ENCODE data around the gene LRRC3C. TPM values are rescaled to one million over a fixed set of nuclear protein-coding genes. Genes with fewer than 3 reads are reported as not detected.

Gene LRRC3C
- total RNA-seq, 1 donor from 2014 or later, result not detected

GRCh38 chr17:39933912-39934311 lies 6.4 kb downstream of the LRRC3C start:
- Mint-ChIP-seq H3K36me3 (ENCODE audit: unreplicated experiment) (no peaks in the 10 kb centered on the region), H3K27ac (ENCODE audit: unreplicated experiment) (no peak overlapping the region), H3K4me3 (ENCODE audit: unreplicated experiment) (no peak overlapping the region), H3K4me1 (ENCODE audit: unreplicated experiment) (peaks cover 15% of the 10 kb centered on the region), H3K27me3 (ENCODE audit: unreplicated experiment) (no peaks in the 10 kb centered on the region), H3K9me3 (ENCODE audit: unreplicated experiment) (no peaks in the 10 kb centered on the region)
- no peak for TF ChIP-seq CTCF (IDR thresholded peaks at IDR 0.05)
- no peak for DNase-seq (ENCODE audit: extremely low spot score, unreplicated experiment)

GRCh38 chr17:39934324-39934723 lies 6.8 kb downstream of the LRRC3C start:
- no peak overlapping the region for H3K4me3 Mint-ChIP-seq (ENCODE audit: unreplicated experiment)

GRCh38 chr17:39935909-39936308 lies 8.4 kb downstream of the LRRC3C start:
- Mint-ChIP-seq H3K36me3 (ENCODE audit: unreplicated experiment) (no peaks in the 10 kb centered on the region), H3K4me1 (ENCODE audit: unreplicated experiment) (peaks cover 9% of the 10 kb centered on the region), H3K27ac (ENCODE audit: unreplicated experiment) (no peak overlapping the region), H3K4me3 (ENCODE audit: unreplicated experiment) (no peak overlapping the region), H3K9me3 (ENCODE audit: unreplicated experiment) (no peaks in the 10 kb centered on the region), H3K27me3 (ENCODE audit: unreplicated experiment) (no peaks in the 10 kb centered on the region)
- DNase-seq (ENCODE audit: extremely low spot score, unreplicated experiment), result no peak
- no peak for TF ChIP-seq CTCF (IDR thresholded peaks at IDR 0.05)

More at GRCh38 chr17:39934324-39934723, 6.8 kb downstream of the LRRC3C start:
- Mint-ChIP-seq H3K27ac (ENCODE audit: unreplicated experiment) (no peak overlapping the region), H3K9me3 (ENCODE audit: unreplicated experiment) (no peaks in the 10 kb centered on the region), H3K36me3 (ENCODE audit: unreplicated experiment) (no peaks in the 10 kb centered on the region), H3K4me1 (ENCODE audit: unreplicated experiment) (peaks cover 13% of the 10 kb centered on the region), H3K27me3 (ENCODE audit: unreplicated experiment) (no peaks in the 10 kb centered on the region)
- TF ChIP-seq CTCF (IDR thresholded peaks at IDR 0.05), result no peak
- DNase-seq (ENCODE audit: extremely low spot score, unreplicated experiment), result no peak

- Mint-ChIP-seq H3K27me3 (ENCODE audit: unreplicated experiment) (no peaks in the 10 kb centered on the region), H3K9me3 (ENCODE audit: unreplicated experiment) (no peaks in the 10 kb centered on the region), H3K27ac (ENCODE audit: unreplicated experiment) (no peak overlapping the region), H3K36me3 (ENCODE audit: unreplicated experiment) (no peaks in the 10 kb centered on the region), H3K4me3 (ENCODE audit: unreplicated experiment) (no peak overlapping the region), H3K4me1 (ENCODE audit: unreplicated experiment) (peaks cover 9% of the 10 kb centered on the region)
- no peak for TF ChIP-seq CTCF (IDR thresholded peaks at IDR 0.05)
- DNase-seq (ENCODE audit: extremely low spot score, unreplicated experiment), result no peak
These were observed 9.9 kb downstream of the LRRC3C start for GRCh38 chr17:39937447-39937846.

- TF ChIP-seq CTCF (IDR thresholded peaks at IDR 0.05), result no peak
- H3K27ac Mint-ChIP-seq (ENCODE audit: unreplicated experiment), result no peak overlapping the region
- H3K4me1 Mint-ChIP-seq (ENCODE audit: unreplicated experiment), result peaks cover 6% of the 10 kb centered on the region
- no peaks in the 10 kb centered on the region for H3K27me3 Mint-ChIP-seq (ENCODE audit: unreplicated experiment)
- no peaks in the 10 kb centered on the region for H3K36me3 Mint-ChIP-seq (ENCODE audit: unreplicated experiment)
- no peak for DNase-seq (ENCODE audit: extremely low spot score, unreplicated experiment)
- no peak overlapping the region for H3K4me3 Mint-ChIP-seq (ENCODE audit: unreplicated experiment)
- H3K9me3 Mint-ChIP-seq (ENCODE audit: unreplicated experiment), result no peaks in the 10 kb centered on the region
These were observed 10.8 kb downstream of the LRRC3C start for GRCh38 chr17:39938140-39938869.

Data from osteocyte (in vitro differentiated cells).